ENCODE measurements around the gene UBE2E3. TPM values are rescaled to one million over a fixed set of nuclear protein-coding genes. Genes with fewer than 3 reads are reported as not detected.
A peak's percentile ranks its signal among the peaks of the same experiment; 100 is the strongest.
"Not testable (repeated sequence)": the region's sequence is repeated elsewhere in the genome, so short reads cannot be mapped to it uniquely, and the experiment has no call there.

Gene UBE2E3
- total RNA-seq, result 10 to 100 TPM; 43.1 to 52.5 TPM

DNA sequence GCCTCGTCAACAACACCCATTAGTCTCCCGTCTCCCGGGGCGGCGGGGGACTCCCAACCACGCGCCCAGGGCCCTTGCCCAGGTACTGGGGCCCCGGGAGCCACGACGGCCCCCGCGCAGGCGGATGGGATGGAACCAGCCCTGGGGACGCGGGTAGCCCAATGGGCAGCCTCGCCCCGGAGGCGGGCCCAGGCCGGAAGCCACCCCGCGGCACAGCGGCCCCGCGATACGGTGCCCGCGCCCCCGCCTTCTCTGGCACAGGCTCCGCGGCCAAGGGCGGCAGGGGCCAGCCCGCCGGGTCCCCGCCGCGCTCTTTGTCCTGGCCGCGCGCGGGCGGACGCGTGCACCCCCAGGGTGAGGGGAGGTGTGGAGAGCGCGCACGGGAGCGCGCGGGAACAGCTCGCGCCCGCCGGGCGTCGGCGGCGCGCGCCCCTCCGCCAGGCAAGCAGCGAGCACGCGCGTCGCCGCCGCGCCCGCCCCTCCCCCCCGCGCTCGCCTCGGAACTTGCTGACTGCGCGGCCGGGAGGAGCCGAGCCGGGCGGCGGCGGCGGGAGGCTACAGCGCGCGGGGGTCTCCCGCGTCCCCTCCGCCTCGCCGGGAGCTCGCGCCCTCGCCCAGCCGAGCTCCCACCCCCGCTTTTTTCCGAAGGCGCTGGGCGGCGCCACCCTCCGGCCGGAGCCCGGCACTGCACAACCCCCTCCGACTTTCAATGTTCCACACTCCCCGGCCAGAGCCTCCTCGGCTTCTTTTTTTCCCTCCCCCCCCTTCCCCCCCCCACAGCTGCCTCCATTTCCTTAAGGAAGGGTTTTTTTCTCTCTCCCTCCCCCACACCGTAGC lies at the start of gene UBE2E3:
UBE2E3 (plus strand) TSS at position 500 of the 837 bp plus-strand sequence. CDS start 1,438 bp downstream, outside the sequence.
- Histone ChIP-seq H3K36me3 (no peaks in the 10 kb centered on the region), H3K27me3 (no peaks in the 10 kb centered on the region), H3K4me3 (peak within 1 kb of the TSS; percentile 64), H3K9ac (ENCODE audit: low read depth in 2 of 2, low read length in 2 of 2) (peak within 1 kb of the TSS; percentile 80 to 86), H3K27ac (peak within 1 kb of the TSS; percentile 83), H3K9me3 (no peaks in the 10 kb centered on the region), H3K4me1 (peaks cover 4% of the 10 kb centered on the region)
- TF ChIP-seq, protein P1, sequence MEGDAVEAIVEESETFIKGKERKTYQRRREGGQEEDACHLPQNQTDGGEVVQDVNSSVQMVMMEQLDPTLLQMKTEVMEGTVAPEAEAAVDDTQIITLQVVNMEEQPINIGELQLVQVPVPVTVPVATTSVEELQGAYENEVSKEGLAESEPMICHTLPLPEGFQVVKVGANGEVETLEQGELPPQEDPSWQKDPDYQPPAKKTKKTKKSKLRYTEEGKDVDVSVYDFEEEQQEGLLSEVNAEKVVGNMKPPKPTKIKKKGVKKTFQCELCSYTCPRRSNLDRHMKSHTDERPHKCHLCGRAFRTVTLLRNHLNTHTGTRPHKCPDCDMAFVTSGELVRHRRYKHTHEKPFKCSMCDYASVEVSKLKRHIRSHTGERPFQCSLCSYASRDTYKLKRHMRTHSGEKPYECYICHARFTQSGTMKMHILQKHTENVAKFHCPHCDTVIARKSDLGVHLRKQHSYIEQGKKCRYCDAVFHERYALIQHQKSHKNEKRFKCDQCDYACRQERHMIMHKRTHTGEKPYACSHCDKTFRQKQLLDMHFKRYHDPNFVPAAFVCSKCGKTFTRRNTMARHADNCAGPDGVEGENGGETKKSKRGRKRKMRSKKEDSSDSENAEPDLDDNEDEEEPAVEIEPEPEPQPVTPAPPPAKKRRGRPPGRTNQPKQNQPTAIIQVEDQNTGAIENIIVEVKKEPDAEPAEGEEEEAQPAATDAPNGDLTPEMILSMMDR (IDR thresholded peaks at IDR 0.05), result peak; percentile 40
- intact Hi-C loops (cut with DNase I), result no loop called here
- peak; percentile 85 for DNase-seq

DNA sequence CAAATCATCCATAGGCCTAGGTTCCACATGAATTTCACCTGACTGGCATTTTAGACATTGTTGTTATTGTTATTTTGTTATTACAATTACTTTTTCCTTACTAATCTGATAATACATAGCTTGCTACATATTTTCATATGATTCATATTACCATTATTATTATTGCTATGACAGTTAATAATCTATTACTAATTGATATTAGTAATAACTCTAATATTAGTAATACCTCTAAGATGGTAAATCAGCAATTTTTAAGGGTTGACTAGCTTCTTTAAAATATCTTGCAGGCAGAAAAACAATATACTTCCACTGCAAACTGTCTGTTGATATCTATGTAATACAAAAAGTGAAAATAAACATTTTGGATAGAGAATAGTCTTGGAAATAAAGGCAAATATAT lies 48.6 kb upstream of the UBE2E3 start:
- Histone ChIP-seq H3K36me3 (no peaks in the 10 kb centered on the region), H3K9me3 (no peaks in the 10 kb centered on the region), H3K9ac (ENCODE audit: low read depth in 2 of 2, low read length in 2 of 2) (no peak overlapping the region), H3K4me1 (no peaks in the 10 kb centered on the region), H3K27ac (no peak overlapping the region), H3K4me3 (no peak overlapping the region), H3K27me3 (no peaks in the 10 kb centered on the region)
- no peak for DNase-seq
- TF ChIP-seq, protein P1 (IDR thresholded peaks at IDR 0.05), result no peak
- intact Hi-C loops (cut with DNase I), result no loop called here

DNA sequence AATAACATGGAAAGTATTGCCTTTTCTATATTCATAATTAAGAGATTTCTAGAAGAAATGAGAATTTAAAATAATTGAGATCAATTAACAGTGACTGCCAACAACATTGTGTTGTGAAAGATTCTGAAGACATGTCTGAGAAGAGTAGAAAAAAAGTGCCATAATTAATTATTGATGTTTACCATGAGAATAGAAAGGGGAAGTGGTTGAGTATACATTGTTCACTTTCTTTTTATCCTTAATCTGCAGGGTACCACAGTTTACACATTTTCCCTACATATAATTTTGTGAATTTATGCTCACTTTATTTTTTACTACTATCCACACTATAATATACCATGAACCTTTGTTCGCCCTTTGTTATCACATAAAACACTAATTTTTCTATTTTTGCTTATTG lies 47.1 kb upstream of the UBE2E3 start:
- no peak for DNase-seq
- TF ChIP-seq, protein P1 (IDR thresholded peaks at IDR 0.05), result no peak
- Histone ChIP-seq H3K27me3 (no peaks in the 10 kb centered on the region), H3K36me3 (no peaks in the 10 kb centered on the region), H3K4me3 (no peak overlapping the region), H3K9ac (ENCODE audit: low read depth in 2 of 2, low read length in 2 of 2) (no peak overlapping the region), H3K9me3 (no peaks in the 10 kb centered on the region), H3K4me1 (no peaks in the 10 kb centered on the region), H3K27ac (no peak overlapping the region)
- intact Hi-C loops (cut with DNase I), result no loop called here

DNA sequence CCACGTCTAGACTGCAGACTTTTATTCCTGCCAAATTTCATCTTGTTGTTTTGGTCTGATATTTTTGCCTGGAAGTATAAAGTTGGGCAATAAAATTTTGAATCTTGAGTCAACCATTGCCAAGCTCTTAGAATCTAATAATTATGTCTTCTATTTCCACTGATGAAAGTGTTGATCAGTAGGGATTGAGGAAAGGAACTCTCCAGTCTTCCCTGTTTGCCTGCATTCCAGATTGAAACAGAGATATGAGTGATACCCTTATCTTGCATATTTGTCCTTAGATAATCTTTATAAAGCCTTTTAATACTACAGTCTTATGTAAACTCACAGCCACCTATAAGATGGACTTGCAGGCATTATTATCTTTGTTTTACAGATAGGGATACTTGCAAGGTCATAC lies 45.5 kb upstream of the UBE2E3 start:
- no peaks in the 10 kb centered on the region for H3K27me3 ChIP-seq
- TF ChIP-seq, protein P1 (IDR thresholded peaks at IDR 0.05), result no peak
- no peaks in the 10 kb centered on the region for H3K9me3 ChIP-seq
- no peak overlapping the region for H3K4me3 ChIP-seq
- H3K27ac ChIP-seq, result no peak overlapping the region
- no peaks in the 10 kb centered on the region for H3K36me3 ChIP-seq
- H3K9ac ChIP-seq (ENCODE audit: low read depth in 2 of 2, low read length in 2 of 2), result no peak overlapping the region
- no peaks in the 10 kb centered on the region for H3K4me1 ChIP-seq
- intact Hi-C loops (cut with DNase I), result no loop called here
- DNase-seq, result no peak

DNA sequence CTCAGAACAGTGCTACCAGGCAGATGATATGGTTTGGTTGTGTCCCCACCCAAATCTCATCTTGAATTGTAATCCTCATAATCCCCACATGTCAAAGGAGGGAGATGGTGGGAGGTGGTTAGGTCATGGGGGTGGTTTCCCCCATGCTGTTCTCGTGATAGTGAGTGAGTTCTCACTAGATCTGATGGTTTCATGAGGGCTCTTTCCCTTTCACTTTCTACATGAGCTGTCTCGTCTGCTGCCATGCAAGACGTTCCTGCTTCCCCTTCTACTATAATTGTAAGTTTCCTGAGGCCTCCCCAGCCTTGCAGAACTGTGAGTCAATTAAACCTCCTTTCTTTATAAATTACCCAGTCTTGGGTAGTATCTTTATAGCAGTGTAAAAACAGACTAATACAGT lies 42.9 kb upstream of the UBE2E3 start:
- H3K9me3 ChIP-seq; DNase-seq; H3K36me3 ChIP-seq; H3K9ac ChIP-seq (ENCODE audit: low read depth in 2 of 2, low read length in 2 of 2); intact Hi-C loops (cut with DNase I); H3K4me1 ChIP-seq; H3K27me3 ChIP-seq; H3K27ac ChIP-seq; H3K4me3 ChIP-seq: not testable (repeated sequence)

DNA sequence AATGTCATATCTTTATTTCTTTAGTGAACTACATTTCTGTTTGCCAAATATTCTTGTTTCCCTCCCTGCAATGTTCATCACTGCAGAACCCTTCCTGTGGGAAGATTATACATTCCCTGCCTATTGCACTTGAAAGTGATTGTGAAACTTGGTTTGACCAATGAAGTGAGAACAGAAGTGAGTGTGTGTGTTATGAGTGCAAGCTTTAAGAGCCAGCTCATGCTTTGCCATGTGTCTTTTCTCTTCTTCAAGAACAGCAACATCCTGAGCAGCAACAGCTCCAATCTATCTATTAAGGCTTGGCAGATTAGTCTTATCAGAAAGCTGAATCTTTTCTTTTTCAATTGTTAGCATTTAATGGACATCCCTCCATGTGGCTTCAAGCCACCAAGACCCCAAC lies 42.0 kb upstream of the UBE2E3 start:
- no peak overlapping the region for H3K9ac ChIP-seq (ENCODE audit: low read depth in 2 of 2, low read length in 2 of 2)
- H3K27ac ChIP-seq, result no peak overlapping the region
- H3K27me3 ChIP-seq, result no peaks in the 10 kb centered on the region
- TF ChIP-seq, protein P1 (IDR thresholded peaks at IDR 0.05), result no peak
- H3K36me3 ChIP-seq, result no peaks in the 10 kb centered on the region
- intact Hi-C loops (cut with DNase I), result no loop called here
- no peak overlapping the region for H3K4me3 ChIP-seq
- H3K9me3 ChIP-seq, result no peaks in the 10 kb centered on the region
- H3K4me1 ChIP-seq, result no peaks in the 10 kb centered on the region
- DNase-seq, result no peak
